H9 (cell line): Measurements from ENCODE around the gene GAN. TPM values are rescaled to one million over a fixed set of nuclear protein-coding genes. Genes with fewer than 3 reads are reported as not detected.

Experiments used
- DNase-seq: peaks from one replicate; pipeline ENCODE4 v3.0.0-alpha.2; 2017
- H2AFZ ChIP-seq: one replicate; pipeline ENCODE4 v1.6.1; 2013; ENCODE audit warnings: mild to moderate bottlenecking, low read length, control low read depth, moderate library complexity
- H2AK5ac ChIP-seq: 2 replicates; pipeline ENCODE4 v1.6.1; 2013; ENCODE audit warnings: low read length, control low read depth, mixed read lengths; ENCODE audit not compliant: insufficient read length
- H2BK120ac ChIP-seq: one replicate; pipeline ENCODE4 v1.6.1; 2013; ENCODE audit warnings: low read depth, mild to moderate bottlenecking, low read length, control low read depth, inconsistent platforms; ENCODE audit not compliant: poor library complexity, severe bottlenecking
- H2BK12ac ChIP-seq: 2 replicates; pipeline ENCODE4 v1.6.1; 2013; ENCODE audit warnings: low read length, control low read depth, mixed read lengths, low read depth; ENCODE audit not compliant: insufficient read length
- H2BK15ac ChIP-seq: 2 replicates; pipeline ENCODE4 v1.6.1; 2013; ENCODE audit warnings: low read depth, low read length, control low read depth
- H2BK20ac ChIP-seq: one replicate; pipeline ENCODE4 v1.6.1; 2013; ENCODE audit warnings: low read depth, mild to moderate bottlenecking, low read length, control low read depth, inconsistent platforms; ENCODE audit not compliant: poor library complexity, severe bottlenecking
- H2BK5ac ChIP-seq: 2 replicates; pipeline ENCODE4 v1.6.1; 2013; ENCODE audit warnings: low read length, control low read depth, mixed read lengths; ENCODE audit not compliant: insufficient read length
- H3K14ac ChIP-seq: 2 replicates; pipeline ENCODE4 v1.6.1; 2013; ENCODE audit warnings: low read length, control low read depth; ENCODE audit not compliant: insufficient read depth
- H3K18ac ChIP-seq: 2 replicates; pipeline ENCODE4 v1.6.1; 2013; ENCODE audit warnings: low read depth, mild to moderate bottlenecking, mixed read lengths, low read length, control low read depth; ENCODE audit not compliant: insufficient read length
- H3K23ac ChIP-seq: 2 replicates; pipeline ENCODE4 v1.6.1; 2013; ENCODE audit warnings: low read length, control low read depth, mixed read lengths, low read depth; ENCODE audit not compliant: insufficient read length
- H3K23me2 ChIP-seq: 2 replicates; pipeline ENCODE4 v1.6.1; 2013; ENCODE audit warnings: low read depth, mild to moderate bottlenecking, mixed read lengths, low read length, control low read depth; ENCODE audit not compliant: insufficient read length, poor library complexity, severe bottlenecking
- H3K27ac ChIP-seq: 2 replicates; pipeline ENCODE4 v1.5.1; 2013; ENCODE audit warnings: low read length, control low read depth, mixed read lengths, low read depth; ENCODE audit not compliant: insufficient read length
- H3K27me3 ChIP-seq: 2 replicates; pipeline ENCODE4 v1.6.1; 2013; ENCODE audit warnings: low read length, control low read depth, inconsistent platforms; ENCODE audit not compliant: insufficient read depth
- H3K4ac ChIP-seq: 2 replicates; pipeline ENCODE4 v1.6.1; 2013; ENCODE audit warnings: low read depth, mild to moderate bottlenecking, control low read depth, inconsistent platforms, low read length, moderate library complexity
- H3K4me1 ChIP-seq: 2 replicates; pipeline ENCODE4 v1.6.1; 2013; ENCODE audit warnings: low read length, control low read depth, inconsistent platforms; ENCODE audit not compliant: insufficient read depth
- H3K4me2 ChIP-seq: 2 replicates; pipeline ENCODE4 v1.6.1; 2013; ENCODE audit warnings: low read length, control low read depth, mixed read lengths; ENCODE audit not compliant: insufficient read length, insufficient read depth
- H3K56ac ChIP-seq: 2 replicates; pipeline ENCODE4 v1.6.1; 2013; ENCODE audit warnings: low read depth, mild to moderate bottlenecking, mixed read lengths, low read length, control low read depth; ENCODE audit not compliant: insufficient read length
- H3K79me1 ChIP-seq: 2 replicates; pipeline ENCODE4 v1.6.1; 2013; ENCODE audit warnings: low read depth, mild to moderate bottlenecking, moderate library complexity, low read length, control low read depth, inconsistent platforms; ENCODE audit not compliant: insufficient read depth, poor library complexity, severe bottlenecking
- H3K79me2 ChIP-seq: 2 replicates; pipeline ENCODE4 v1.6.1; 2013; ENCODE audit warnings: low read length, control low read depth, inconsistent platforms; ENCODE audit not compliant: insufficient read depth
- H3K9ac ChIP-seq: 2 replicates; pipeline ENCODE4 v1.6.1; 2013; ENCODE audit warnings: low read length, control low read depth, mixed read lengths; ENCODE audit not compliant: insufficient read length; ENCODE audit errors: extremely low read depth
- H3K9me3 ChIP-seq: one replicate; pipeline ENCODE4 v1.6.1; 2013; ENCODE audit warnings: low read depth, low read length, inconsistent platforms; ENCODE audit not compliant: control insufficient read depth
- H3T11ph ChIP-seq: one replicate; pipeline ENCODE4 v1.6.1; 2013; ENCODE audit warnings: mild to moderate bottlenecking, low read length, control low read depth, inconsistent platforms
- H4K20me1 ChIP-seq: one replicate; pipeline ENCODE4 v1.6.1; 2013; ENCODE audit not compliant: control insufficient read depth, insufficient read length, insufficient read depth
- H4K5ac ChIP-seq: 2 replicates; pipeline ENCODE4 v1.6.1; 2013; ENCODE audit warnings: low read depth, mild to moderate bottlenecking, mixed read lengths, low read length, control low read depth; ENCODE audit not compliant: insufficient read length
- H4K8ac ChIP-seq: replicated peaks from 2 replicates; pipeline ENCODE4 v1.6.1; 2013; ENCODE audit warnings: low read length, control low read depth, mixed read lengths, low read depth; ENCODE audit not compliant: insufficient read length
- H4K91ac ChIP-seq: 2 replicates; pipeline ENCODE4 v1.6.1; 2013; ENCODE audit warnings: low read depth, mild to moderate bottlenecking, moderate library complexity, mixed read lengths, low read length, control low read depth; ENCODE audit not compliant: insufficient read length
- H3K27ac Mint-ChIP-seq, 3 experiments: 2 replicates in 2 of 3; 3 replicates in 1 of 3; pipeline ENCODE4 v1.8.0; 2020 to 2021; ENCODE audit warnings: mixed read lengths in 3 of 3, mild to moderate bottlenecking in 1 of 3, moderate library complexity in 1 of 3
- H3K27me3 Mint-ChIP-seq: 2 replicates; pipeline ENCODE4 v1.8.0; 2021; ENCODE audit warnings: low read depth, mild to moderate bottlenecking, moderate library complexity, mixed read lengths
- H3K36me3 Mint-ChIP-seq, 3 experiments: 2 replicates in 2 of 3; 3 replicates in 1 of 3; pipeline ENCODE4 v1.8.0; 2020 to 2021; ENCODE audit warnings: low read depth in 3 of 3, mixed read lengths in 3 of 3; ENCODE audit not compliant: insufficient read depth in 1 of 3
- H3K4me1 Mint-ChIP-seq, 2 experiments: 2 replicates each; pipeline ENCODE4 v1.8.0; 2020; ENCODE audit warnings: mixed read lengths in 2 of 2
- H3K4me3 Mint-ChIP-seq, 2 experiments: 2 replicates in 1 of 2; 3 replicates in 1 of 2; pipeline ENCODE4 v1.8.0; 2020 to 2021; ENCODE audit warnings: mild to moderate bottlenecking in 2 of 2, mixed read lengths in 2 of 2, moderate library complexity in 1 of 2
- H3K9me3 Mint-ChIP-seq, 2 experiments: 2 replicates in 1 of 2; 3 replicates in 1 of 2; pipeline ENCODE4 v1.8.0; 2020; ENCODE audit warnings: mild to moderate bottlenecking in 2 of 2, mixed read lengths in 2 of 2, moderate library complexity in 1 of 2
- WGBS: extraction: QIAGEN DNeasy Blood & Tissue Kit; methylation state at CpG from one replicate; pipeline ENCODE4 v1.1.7; 2013; ENCODE audit warnings: missing lambda C conversion rate, low lambda C conversion rate, mixed read lengths; ENCODE audit not compliant: insufficient read length; ENCODE audit errors: extremely low coverage; 5-methylcytosine and 5-hydroxymethylcytosine counted together
- total RNA-seq: library from RNA; stranded (reverse); gene quantifications from 2 replicates; pipeline ENCODE4 v1.2.1, GENCODE V29; 2021
- TF ChIP-seq, protein P1 (sequence below): fragments of 200-600 bp; sonication (generic); conservative IDR thresholded peaks from 3 replicates; pipeline ENCODE4 v1.8.0; 2021; ENCODE audit warnings: antibody characterized with exemption, mild to moderate bottlenecking

GAN gene
- total RNA-seq, 1 experiment from 2014 or later: 20.9 TPM

DNA sequence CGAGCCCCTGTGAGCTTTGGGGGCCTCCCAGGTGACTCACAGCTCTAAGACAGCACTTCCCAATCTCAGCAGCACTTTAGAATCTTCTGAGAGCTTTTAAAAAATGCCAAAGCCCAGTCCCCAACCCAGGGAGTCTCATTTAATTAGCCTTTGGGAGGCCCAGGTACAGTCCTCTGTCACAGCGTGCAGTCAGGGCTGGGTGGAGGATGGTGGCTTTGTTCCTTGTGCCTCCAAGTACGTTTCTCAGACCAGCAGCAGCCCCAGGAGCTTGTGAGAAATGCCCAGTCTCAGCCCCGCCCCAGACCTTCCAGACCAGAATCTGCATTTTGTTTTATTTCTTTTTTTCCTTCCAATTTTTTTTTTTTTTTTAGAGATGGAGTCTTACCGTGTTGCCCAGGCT is 102.4 kb downstream of the GAN start:
- H3T11ph ChIP-seq: no peak overlapping the region
- Mint-ChIP-seq H3K36me3 (no peaks in the 10 kb centered on the region), H3K27me3 (no peaks in the 10 kb centered on the region; the same call in 1 of the 2 replicates), H3K4me1 (peaks cover 21 to 23% of the 10 kb centered on the region in 2 experiments), H3K4me3 (no peak overlapping the region), H3K27ac (peak overlapping the region in 1 of 3 experiments; percentile 74; a peak in 1 of 7 replicates), H3K9me3 (peaks cover 0 to 2% of the 10 kb centered on the region in 2 experiments; a peak in 1 of 5 replicates)
- no peak overlapping the region for H4K8ac ChIP-seq
- H2BK120ac ChIP-seq: no peak overlapping the region
- no peak overlapping the region for H2AFZ ChIP-seq
- H3K27ac ChIP-seq: no peak overlapping the region
- H3K18ac ChIP-seq: no peak overlapping the region
- no peak overlapping the region for H3K4me2 ChIP-seq
- no peak overlapping the region for H2BK12ac ChIP-seq
- TF ChIP-seq, protein P1, sequence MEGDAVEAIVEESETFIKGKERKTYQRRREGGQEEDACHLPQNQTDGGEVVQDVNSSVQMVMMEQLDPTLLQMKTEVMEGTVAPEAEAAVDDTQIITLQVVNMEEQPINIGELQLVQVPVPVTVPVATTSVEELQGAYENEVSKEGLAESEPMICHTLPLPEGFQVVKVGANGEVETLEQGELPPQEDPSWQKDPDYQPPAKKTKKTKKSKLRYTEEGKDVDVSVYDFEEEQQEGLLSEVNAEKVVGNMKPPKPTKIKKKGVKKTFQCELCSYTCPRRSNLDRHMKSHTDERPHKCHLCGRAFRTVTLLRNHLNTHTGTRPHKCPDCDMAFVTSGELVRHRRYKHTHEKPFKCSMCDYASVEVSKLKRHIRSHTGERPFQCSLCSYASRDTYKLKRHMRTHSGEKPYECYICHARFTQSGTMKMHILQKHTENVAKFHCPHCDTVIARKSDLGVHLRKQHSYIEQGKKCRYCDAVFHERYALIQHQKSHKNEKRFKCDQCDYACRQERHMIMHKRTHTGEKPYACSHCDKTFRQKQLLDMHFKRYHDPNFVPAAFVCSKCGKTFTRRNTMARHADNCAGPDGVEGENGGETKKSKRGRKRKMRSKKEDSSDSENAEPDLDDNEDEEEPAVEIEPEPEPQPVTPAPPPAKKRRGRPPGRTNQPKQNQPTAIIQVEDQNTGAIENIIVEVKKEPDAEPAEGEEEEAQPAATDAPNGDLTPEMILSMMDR: no peak
- no peak overlapping the region for H2BK15ac ChIP-seq
- no peak for DNase-seq
- H2AK5ac ChIP-seq: no peak overlapping the region
- no peaks in the 10 kb centered on the region for H3K27me3 ChIP-seq
- H4K5ac ChIP-seq: no peak overlapping the region
- H2BK5ac ChIP-seq: no peak overlapping the region
- H3K9me3 ChIP-seq: no peaks in the 10 kb centered on the region
- H3K23me2 ChIP-seq: no peaks in the 10 kb centered on the region
- H4K91ac ChIP-seq: no peak overlapping the region
- no peaks in the 10 kb centered on the region for H3K79me2 ChIP-seq
- no peak overlapping the region for H2BK20ac ChIP-seq
- no peaks in the 10 kb centered on the region for H4K20me1 ChIP-seq
- no CpG with 5 or more reads among the region's 5 CpGs for WGBS
- H3K4ac ChIP-seq: no peak overlapping the region
- no peak overlapping the region for H3K23ac ChIP-seq
- H3K79me1 ChIP-seq: no peaks in the 10 kb centered on the region
- no peak overlapping the region for H3K9ac ChIP-seq
- no peak overlapping the region for H3K56ac ChIP-seq
- H3K14ac ChIP-seq: no peak overlapping the region
- peaks cover 2% of the 10 kb centered on the region; the same call in 1 of the 2 replicates for H3K4me1 ChIP-seq
